Loucy (cell line): ENCODE results near the gene KLHL33.

Experiments
- H2AFZ ChIP-seq: fragments of 200-600 bp; sonication (generic); 2 replicates; pipeline ENCODE4 v1.6.0; 2016; ENCODE audit warnings: antibody characterized with exemption, mild to moderate bottlenecking, low read length, moderate library complexity
- H3F3A ChIP-seq: fragments of 200-600 bp; 2 replicates; pipeline ENCODE4 v1.6.0; 2016; ENCODE audit warnings: antibody characterized with exemption, low read depth, mild to moderate bottlenecking
- H3K27me3 ChIP-seq: fragments of 200-600 bp; sonication (generic); 2 replicates; pipeline ENCODE4 v1.6.1; 2014; ENCODE audit warnings: low read length, mild to moderate bottlenecking; ENCODE audit not compliant: insufficient read depth, poor library complexity, severe bottlenecking
- H3K36me3 ChIP-seq: fragments of 200-600 bp; sonication (generic); 2 replicates; pipeline ENCODE4 v1.6.1; 2016; ENCODE audit warnings: low read length; ENCODE audit not compliant: insufficient read depth
- H3K4me1 ChIP-seq: fragments of 200-600 bp; sonication (generic); 2 replicates; pipeline ENCODE4 v1.5.1; 2014; ENCODE audit warnings: low read length, mild to moderate bottlenecking; ENCODE audit not compliant: insufficient read depth, poor library complexity, severe bottlenecking
- H3K4me2 ChIP-seq: fragments of 200-600 bp; sonication (generic); 2 replicates; pipeline ENCODE4 v1.6.0; 2014; ENCODE audit warnings: antibody characterized with exemption, low read length, low read depth, mild to moderate bottlenecking; ENCODE audit not compliant: poor library complexity, severe bottlenecking
- H3K4me3 ChIP-seq: fragments of 200-600 bp; sonication (generic); 2 replicates; pipeline ENCODE4 v1.5.1; 2014; ENCODE audit warnings: low read length, mild to moderate bottlenecking, mixed read lengths; ENCODE audit not compliant: poor library complexity, severe bottlenecking
- H3K79me2 ChIP-seq: fragments of 200-600 bp; sonication (generic); 2 replicates; pipeline ENCODE4 v1.6.1; 2014; ENCODE audit warnings: low read length; ENCODE audit not compliant: insufficient read depth
- H3K9ac ChIP-seq: fragments of 200-600 bp; sonication (generic); 2 replicates; pipeline ENCODE4 v1.6.0; 2014; ENCODE audit warnings: mild to moderate bottlenecking, low read depth, low read length, moderate library complexity; ENCODE audit not compliant: poor library complexity, severe bottlenecking
- H3K9me2 ChIP-seq: fragments of 200-600 bp; sonication (generic); replicated peaks from 2 replicates; pipeline ENCODE4 v1.6.1; 2016; ENCODE audit warnings: low read depth, low read length, mixed read lengths
- H3K9me3 ChIP-seq: fragments of 200-600 bp; sonication (generic); 2 replicates; pipeline ENCODE4 v1.6.1; 2014; ENCODE audit warnings: mild to moderate bottlenecking, antibody characterized with exemption, low read length, low read depth; ENCODE audit not compliant: insufficient read depth
- H4K20me1 ChIP-seq: fragments of 200-600 bp; sonication (generic); 2 replicates; pipeline ENCODE4 v1.6.0; 2014; ENCODE audit warnings: antibody characterized with exemption, low read length, mild to moderate bottlenecking; ENCODE audit not compliant: insufficient read depth, poor library complexity, severe bottlenecking
- CTCF ChIP-seq: fragments of 200-600 bp; sonication (generic); conservative IDR thresholded peaks from 2 replicates; pipeline ENCODE4 v1.5.1; 2014; ENCODE audit warnings: mild to moderate bottlenecking, antibody characterized with exemption, low read length
- EZH2phosphoT487 ChIP-seq: fragments of 200-600 bp; IDR thresholded peaks from 2 replicates; pipeline ENCODE4 v1.6.1; 2018; ENCODE audit warnings: antibody characterized with exemption, mild to moderate bottlenecking, moderate library complexity, borderline replicate concordance

The KLHL33 gene

DNA sequence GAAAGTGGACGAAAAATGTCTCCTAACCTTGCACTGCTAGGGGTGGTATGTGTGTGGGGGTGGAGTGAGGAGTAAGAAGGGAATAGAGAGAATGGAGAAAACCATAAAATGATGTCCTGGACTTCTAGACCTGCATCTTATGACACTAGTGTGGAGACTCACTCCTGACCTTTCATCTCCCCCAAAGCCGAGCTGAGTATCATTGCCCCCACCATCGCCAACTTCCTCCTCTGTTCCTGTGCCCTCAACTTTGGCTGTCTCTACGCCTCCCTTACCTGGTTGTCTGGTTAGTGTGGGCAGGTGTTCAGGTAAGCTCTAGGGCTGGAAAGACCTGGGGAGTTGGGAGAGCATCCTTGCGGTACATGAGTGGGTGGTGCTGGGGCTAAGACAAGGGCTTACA, 4.5 kb upstream of the KLHL33 start:
- no peaks in the 10 kb centered on the region for H3K79me2 ChIP-seq
- H4K20me1 ChIP-seq, result no peaks in the 10 kb centered on the region
- H3K4me1 ChIP-seq, result peaks cover 19% of the 10 kb centered on the region
- peak overlapping the region; percentile 8 for H3K4me3 ChIP-seq
- no peaks in the 10 kb centered on the region for H3K9me2 ChIP-seq
- peak overlapping the region; percentile 71; the same call in 1 of the 2 replicates for H2AFZ ChIP-seq
- H3F3A ChIP-seq, result no peaks in the 10 kb centered on the region
- H3K36me3 ChIP-seq, result peaks cover 3% of the 10 kb centered on the region; the same call in 1 of the 2 replicates
- H3K9me3 ChIP-seq, result no peaks in the 10 kb centered on the region
- TF ChIP-seq EZH2phosphoT487 (no peak), CTCF (no peak)
- peak overlapping the region; percentile 51 for H3K4me2 ChIP-seq
- H3K27me3 ChIP-seq, result no peaks in the 10 kb centered on the region
- no peak overlapping the region for H3K9ac ChIP-seq

- H3F3A ChIP-seq, result no peaks in the 10 kb centered on the region
- H3K27me3 ChIP-seq, result no peaks in the 10 kb centered on the region
- no peak overlapping the region for H3K4me2 ChIP-seq
- TF ChIP-seq EZH2phosphoT487, result no peak
- no peak for TF ChIP-seq CTCF
- H3K4me1 ChIP-seq, result peaks cover 19% of the 10 kb centered on the region
- no peaks in the 10 kb centered on the region for H3K36me3 ChIP-seq
- no peak overlapping the region for H2AFZ ChIP-seq
- no peak overlapping the region for H3K4me3 ChIP-seq
- H3K9me2 ChIP-seq, result no peaks in the 10 kb centered on the region
- no peaks in the 10 kb centered on the region for H4K20me1 ChIP-seq
- no peaks in the 10 kb centered on the region for H3K9me3 ChIP-seq
- H3K79me2 ChIP-seq, result no peaks in the 10 kb centered on the region
- H3K9ac ChIP-seq, result no peak overlapping the region
These were observed 2.7 kb upstream of the KLHL33 start for GRCh38 chr14:20438664-20439063.

DNA sequence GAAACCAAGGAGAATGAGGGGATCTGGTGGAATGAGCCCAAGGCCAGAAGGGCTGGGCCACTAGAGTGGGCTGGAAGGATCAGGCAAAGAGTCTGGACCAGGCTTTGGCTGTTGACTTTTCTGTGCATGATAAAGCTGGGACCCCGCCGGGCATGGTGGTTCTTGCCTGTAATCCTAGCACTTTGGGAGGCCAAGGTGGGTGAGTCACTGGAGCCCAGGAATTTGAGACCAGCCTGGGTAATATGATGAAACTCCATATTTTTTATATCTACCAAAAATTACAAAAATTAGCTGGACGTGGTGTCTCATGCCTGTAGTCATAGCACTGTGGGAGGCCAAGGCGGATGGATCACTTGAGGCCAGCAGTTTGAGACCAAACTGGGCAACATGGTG, 393 bp upstream of the KLHL33 start:
- Histone ChIP-seq H3K79me2 (no peaks in the 10 kb centered on the region), H2AFZ (no peak overlapping the region), H3K9ac (no peak overlapping the region), H3K9me3 (no peaks in the 10 kb centered on the region), H3K36me3 (no peaks in the 10 kb centered on the region), H3K4me2 (no peak overlapping the region), H3F3A (no peaks in the 10 kb centered on the region), H3K4me3 (no peak overlapping the region), H4K20me1 (no peaks in the 10 kb centered on the region), H3K9me2 (no peaks in the 10 kb centered on the region), H3K27me3 (no peaks in the 10 kb centered on the region), H3K4me1 (peaks cover 15% of the 10 kb centered on the region)
- TF ChIP-seq EZH2phosphoT487, result no peak
- TF ChIP-seq CTCF, result no peak
